HepG2 (cell line): Measurements from ENCODE around the gene HOXC5. TPM values are rescaled to one million over a fixed set of nuclear protein-coding genes. Genes with fewer than 3 reads are reported as not detected.

Experiments used
- BHLHE40 ChIP-seq: IDR thresholded peaks from 2 replicates; pipeline ENCODE4 v1.6.1; 2011; ENCODE audit warnings: low read length, improper control_type of control experiment
- DR1 ChIP-seq: sonication (generic); formaldehyde crosslinking; IDR thresholded peaks from 2 replicates; pipeline ENCODE4 v1.8.0; 2021; ENCODE audit warnings: mild to moderate bottlenecking, missing genetic modification reagents, inconsistent platforms
- HNF4G ChIP-seq, 2 experiments: sonication (generic) in 1 of 2; formaldehyde crosslinking in 1 of 2; IDR thresholded peaks; 2 replicates each; pipeline versions ENCODE4 v1.4.0 to v1.6.1; 2011 to 2020; ENCODE audit warnings: borderline replicate concordance in 2 of 2, low read depth in 2 of 2, mild to moderate bottlenecking in 2 of 2, low read length in 1 of 2, missing genetic modification reagents in 1 of 2, moderate library complexity in 1 of 2
- NR2C2 ChIP-seq: sonication (generic); formaldehyde crosslinking; IDR thresholded peaks from 2 replicates; pipeline ENCODE4 v1.4.0; 2020; ENCODE audit warnings: missing genetic modification reagents, mild to moderate bottlenecking, moderate library complexity, borderline replicate concordance
- ZNF317 ChIP-seq: sonication (generic); formaldehyde crosslinking; IDR thresholded peaks from 2 replicates; pipeline ENCODE4 v1.5.0; 2020; ENCODE audit warnings: mild to moderate bottlenecking, missing genetic modification reagents
- ZNF33B ChIP-seq: sonication (generic); formaldehyde crosslinking; IDR thresholded peaks from 2 replicates; pipeline ENCODE4 v1.5.1; 2020; ENCODE audit warnings: mild to moderate bottlenecking, missing genetic modification reagents
- ZNF431 ChIP-seq: sonication (generic); formaldehyde crosslinking; IDR thresholded peaks from 2 replicates; pipeline ENCODE4 v1.9.0; 2022; ENCODE audit warnings: missing genetic modification reagents, low read depth, mild to moderate bottlenecking, borderline replicate concordance
- ZNF460 ChIP-seq: sonication (generic); formaldehyde crosslinking; IDR thresholded peaks from 2 replicates; pipeline ENCODE4 v1.5.1; 2020; ENCODE audit warnings: missing genetic modification reagents, mild to moderate bottlenecking, borderline replicate concordance
- ZNF709 ChIP-seq: sonication (generic); formaldehyde crosslinking; IDR thresholded peaks from 2 replicates; pipeline ENCODE4 v1.5.0; 2020; ENCODE audit warnings: mild to moderate bottlenecking, missing genetic modification reagents
- polyA plus RNA-seq, 8 experiments: library from polyadenylated mRNA; depleted of rRNA in 3 of 8; stranded (reverse) in 7 of 8; unstranded in 1 of 8; fragments of >200 nt; fragmentation: Illumina TruSeq in 4 of 8; extraction: Trizol in 4 of 8; gene quantifications; 2 replicates each; pipeline versions ENCODE4 v1.2.1 to v1.2.3, GENCODE V29; 2011 to 2016; ENCODE audit warnings: low read depth in 4 of 8, missing spikeins in 1 of 8, mixed read lengths in 1 of 8; ENCODE audit not compliant: insufficient read depth in 1 of 8
- total RNA-seq, 5 experiments: library from RNA; depleted of rRNA; stranded (reverse); fragments of >200 nt; fragmentation: Illumina TruSeq; extraction: Trizol; gene quantifications; 2 replicates each; pipeline ENCODE4 v1.2.3, GENCODE V29; 2016; ENCODE audit warnings: low read depth in 1 of 5
- TF ChIP-seq, protein P1 (sequence below): sonication (generic); formaldehyde crosslinking; IDR thresholded peaks from 2 replicates; pipeline ENCODE4 v1.4.0; 2020; ENCODE audit warnings: low read depth, mild to moderate bottlenecking, missing genetic modification reagents
- TF ChIP-seq, protein P2 (sequence below): sonication (generic); formaldehyde crosslinking; IDR thresholded peaks from 2 replicates; pipeline ENCODE4 v1.4.0; 2020; ENCODE audit warnings: mild to moderate bottlenecking, missing genetic modification reagents
- TF ChIP-seq, protein P3 (sequence below): sonication (generic); formaldehyde crosslinking; IDR thresholded peaks from 2 replicates; pipeline ENCODE4 v1.4.0; 2020; ENCODE audit warnings: missing genetic modification reagents
- TF ChIP-seq, protein P4 (sequence below): sonication (generic); formaldehyde crosslinking; IDR thresholded peaks from 2 replicates; pipeline ENCODE4 v1.4.0; 2020; ENCODE audit warnings: missing genetic modification reagents, borderline replicate concordance

HOXC5 gene
- total and polyA plus RNA-seq, 2 of the 13 experiments (the other 11 are each of a cell fraction or from before 2014, with no cell fraction given), result not detected

DNA sequence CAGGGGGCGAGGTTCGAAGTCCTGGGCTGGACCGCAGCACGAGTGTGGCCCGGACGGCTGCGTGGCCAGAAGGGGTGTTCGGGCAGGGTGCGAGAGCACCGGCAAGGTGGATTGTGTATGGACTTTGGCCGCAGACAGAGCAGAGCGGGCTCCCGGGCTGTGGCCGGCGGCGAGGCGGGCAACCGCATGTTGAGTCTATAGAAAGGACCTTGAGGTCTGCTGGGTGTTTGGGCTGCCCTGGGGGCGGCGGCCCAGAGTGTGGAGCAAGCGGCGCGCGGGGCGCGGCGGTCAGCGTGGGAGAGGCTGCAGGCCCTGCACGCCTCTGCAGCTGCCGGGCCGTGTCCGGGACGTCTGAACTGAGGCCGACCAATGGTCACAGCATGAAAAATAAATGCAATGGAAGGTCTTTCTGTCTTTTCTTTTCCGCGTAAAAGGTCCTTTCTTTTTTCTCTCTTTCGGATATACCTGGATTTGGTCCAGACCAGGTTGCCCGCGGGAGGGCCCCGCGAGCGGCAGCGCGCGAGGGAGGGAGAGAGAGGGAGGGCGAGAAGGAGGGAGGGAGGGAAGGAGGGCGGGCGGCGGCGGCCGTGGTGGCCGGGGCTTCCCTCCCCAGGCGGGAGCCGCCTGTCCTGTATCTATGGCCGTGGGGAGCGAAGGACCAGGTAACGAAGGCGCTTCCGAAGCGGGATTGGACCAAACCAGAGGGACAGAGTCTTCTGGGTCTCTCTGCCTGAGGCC is 38.4 kb upstream of the HOXC5 start (continued):
- TF ChIP-seq, protein P1, sequence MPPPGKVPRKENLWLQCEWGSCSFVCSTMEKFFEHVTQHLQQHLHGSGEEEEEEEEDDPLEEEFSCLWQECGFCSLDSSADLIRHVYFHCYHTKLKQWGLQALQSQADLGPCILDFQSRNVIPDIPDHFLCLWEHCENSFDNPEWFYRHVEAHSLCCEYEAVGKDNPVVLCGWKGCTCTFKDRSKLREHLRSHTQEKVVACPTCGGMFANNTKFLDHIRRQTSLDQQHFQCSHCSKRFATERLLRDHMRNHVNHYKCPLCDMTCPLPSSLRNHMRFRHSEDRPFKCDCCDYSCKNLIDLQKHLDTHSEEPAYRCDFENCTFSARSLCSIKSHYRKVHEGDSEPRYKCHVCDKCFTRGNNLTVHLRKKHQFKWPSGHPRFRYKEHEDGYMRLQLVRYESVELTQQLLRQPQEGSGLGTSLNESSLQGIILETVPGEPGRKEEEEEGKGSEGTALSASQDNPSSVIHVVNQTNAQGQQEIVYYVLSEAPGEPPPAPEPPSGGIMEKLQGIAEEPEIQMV (CRISPR knock-in tag), result 0 out of 2 replicates have a peak, but pooled peaks have one; percentile 25
- no peak for TF ChIP-seq ZNF317 (CRISPR knock-in tag)
- TF ChIP-seq ZNF460 (CRISPR knock-in tag), result no peak
- TF ChIP-seq BHLHE40, result no peak
- no peak for TF ChIP-seq NR2C2
- no peak for TF ChIP-seq ZNF709 (CRISPR knock-in tag)
- TF ChIP-seq, protein P2, sequence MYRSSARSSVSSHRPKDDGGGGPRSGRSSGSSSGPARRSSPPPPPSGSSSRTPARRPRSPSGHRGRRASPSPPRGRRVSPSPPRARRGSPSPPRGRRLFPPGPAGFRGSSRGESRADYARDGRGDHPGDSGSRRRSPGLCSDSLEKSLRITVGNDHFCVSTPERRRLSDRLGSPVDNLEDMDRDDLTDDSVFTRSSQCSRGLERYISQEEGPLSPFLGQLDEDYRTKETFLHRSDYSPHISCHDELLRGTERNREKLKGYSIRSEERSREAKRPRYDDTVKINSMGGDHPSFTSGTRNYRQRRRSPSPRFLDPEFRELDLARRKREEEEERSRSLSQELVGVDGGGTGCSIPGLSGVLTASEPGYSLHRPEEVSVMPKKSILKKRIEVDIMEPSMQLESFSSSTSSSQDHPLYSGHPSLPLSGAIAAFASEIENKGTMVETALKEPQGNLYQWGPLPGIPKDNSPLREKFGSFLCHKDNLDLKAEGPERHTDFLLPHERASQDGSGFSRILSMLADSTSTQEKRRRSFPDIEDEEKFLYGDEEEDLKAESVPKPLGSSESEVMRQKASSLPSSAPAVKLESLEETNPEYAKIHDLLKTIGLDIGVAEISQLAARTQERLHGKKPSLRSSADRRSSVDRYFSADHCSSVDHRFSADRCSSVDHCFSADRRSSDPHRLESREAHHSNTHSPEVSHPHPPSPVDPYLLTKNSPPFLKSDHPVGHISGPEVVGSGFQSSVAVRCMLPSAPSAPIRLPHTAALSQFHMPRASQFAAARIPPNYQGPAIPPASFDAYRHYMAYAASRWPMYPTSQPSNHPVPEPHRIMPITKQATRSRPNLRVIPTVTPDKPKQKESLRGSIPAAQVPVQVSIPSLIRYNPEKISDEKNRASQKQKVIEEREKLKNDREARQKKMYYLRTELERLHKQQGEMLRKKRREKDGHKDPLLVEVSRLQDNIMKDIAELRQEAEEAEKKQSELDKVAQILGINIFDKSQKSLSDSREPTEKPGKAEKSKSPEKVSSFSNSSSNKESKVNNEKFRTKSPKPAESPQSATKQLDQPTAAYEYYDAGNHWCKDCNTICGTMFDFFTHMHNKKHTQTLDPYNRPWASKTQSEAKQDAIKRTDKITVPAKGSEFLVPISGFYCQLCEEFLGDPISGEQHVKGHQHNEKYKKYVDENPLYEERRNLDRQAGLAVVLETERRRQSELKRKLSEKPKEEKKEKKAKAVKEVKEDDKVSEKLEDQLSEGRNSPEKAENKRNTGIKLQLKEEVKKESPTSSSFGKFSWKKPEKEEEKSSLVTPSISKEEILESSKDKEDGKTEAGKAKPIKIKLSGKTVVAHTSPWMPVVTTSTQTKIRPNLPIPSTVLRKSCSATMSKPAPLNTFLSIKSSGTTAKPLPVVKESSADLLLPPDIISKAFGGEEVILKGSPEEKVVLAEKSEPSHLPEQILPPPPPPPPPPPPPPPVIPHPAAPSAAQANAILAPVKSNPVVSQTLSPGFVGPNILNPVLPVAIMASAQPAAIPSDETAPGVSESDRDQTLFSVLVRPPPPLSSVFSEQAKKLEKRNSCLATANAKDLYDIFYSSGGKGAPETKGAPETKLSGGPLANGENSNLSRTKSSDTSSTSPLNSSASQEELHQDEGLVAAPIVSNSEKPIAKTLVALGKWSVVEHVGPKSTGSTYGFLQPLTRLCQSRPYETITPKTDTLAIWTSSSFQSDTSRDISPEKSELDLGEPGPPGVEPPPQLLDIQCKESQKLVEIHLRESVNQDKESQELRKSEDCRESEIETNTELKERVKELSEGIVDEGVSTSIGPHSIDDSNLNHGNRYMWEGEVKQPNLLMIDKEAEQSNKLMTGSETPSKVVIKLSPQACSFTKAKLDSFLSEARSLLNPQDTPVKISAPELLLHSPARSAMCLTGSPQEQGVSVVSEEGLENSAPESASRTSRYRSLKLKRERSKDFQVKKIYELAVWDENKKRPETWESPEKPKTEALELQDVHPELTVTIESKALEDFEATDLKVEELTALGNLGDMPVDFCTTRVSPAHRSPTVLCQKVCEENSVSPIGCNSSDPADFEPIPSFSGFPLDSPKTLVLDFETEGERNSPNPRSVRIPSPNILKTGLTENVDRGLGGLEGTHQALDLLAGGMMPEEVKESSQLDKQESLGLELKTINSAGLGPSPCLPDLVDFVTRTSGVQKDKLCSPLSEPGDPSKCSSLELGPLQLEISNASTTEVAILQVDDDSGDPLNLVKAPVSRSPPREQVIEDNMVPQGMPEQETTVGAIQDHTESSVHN, result no peak
- 0 out of 2 replicates have a peak, but pooled peaks have one; percentile 18 for TF ChIP-seq ZNF33B (CRISPR knock-in tag)
- peak; percentile 70; the same call in 1 of the 2 replicates for TF ChIP-seq HNF4G (IDR thresholded peaks at IDR 0.05; ENCODE audit: borderline replicate concordance, low read depth, low read length)
- TF ChIP-seq HNF4G (CRISPR knock-in tag; IDR thresholded peaks at IDR 0.05; ENCODE audit: borderline replicate concordance, low read depth), result peak; percentile 68; the same call in 1 of the 2 replicates
- TF ChIP-seq, protein P3, sequence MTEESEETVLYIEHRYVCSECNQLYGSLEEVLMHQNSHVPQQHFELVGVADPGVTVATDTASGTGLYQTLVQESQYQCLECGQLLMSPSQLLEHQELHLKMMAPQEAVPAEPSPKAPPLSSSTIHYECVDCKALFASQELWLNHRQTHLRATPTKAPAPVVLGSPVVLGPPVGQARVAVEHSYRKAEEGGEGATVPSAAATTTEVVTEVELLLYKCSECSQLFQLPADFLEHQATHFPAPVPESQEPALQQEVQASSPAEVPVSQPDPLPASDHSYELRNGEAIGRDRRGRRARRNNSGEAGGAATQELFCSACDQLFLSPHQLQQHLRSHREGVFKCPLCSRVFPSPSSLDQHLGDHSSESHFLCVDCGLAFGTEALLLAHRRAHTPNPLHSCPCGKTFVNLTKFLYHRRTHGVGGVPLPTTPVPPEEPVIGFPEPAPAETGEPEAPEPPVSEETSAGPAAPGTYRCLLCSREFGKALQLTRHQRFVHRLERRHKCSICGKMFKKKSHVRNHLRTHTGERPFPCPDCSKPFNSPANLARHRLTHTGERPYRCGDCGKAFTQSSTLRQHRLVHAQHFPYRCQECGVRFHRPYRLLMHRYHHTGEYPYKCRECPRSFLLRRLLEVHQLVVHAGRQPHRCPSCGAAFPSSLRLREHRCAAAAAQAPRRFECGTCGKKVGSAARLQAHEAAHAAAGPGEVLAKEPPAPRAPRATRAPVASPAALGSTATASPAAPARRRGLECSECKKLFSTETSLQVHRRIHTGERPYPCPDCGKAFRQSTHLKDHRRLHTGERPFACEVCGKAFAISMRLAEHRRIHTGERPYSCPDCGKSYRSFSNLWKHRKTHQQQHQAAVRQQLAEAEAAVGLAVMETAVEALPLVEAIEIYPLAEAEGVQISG (CRISPR knock-in tag), result peak; percentile 56
- 0 out of 2 replicates have a peak, but pooled peaks have one; percentile 35 for TF ChIP-seq ZNF431 (CRISPR knock-in tag)
- TF ChIP-seq, protein P4, sequence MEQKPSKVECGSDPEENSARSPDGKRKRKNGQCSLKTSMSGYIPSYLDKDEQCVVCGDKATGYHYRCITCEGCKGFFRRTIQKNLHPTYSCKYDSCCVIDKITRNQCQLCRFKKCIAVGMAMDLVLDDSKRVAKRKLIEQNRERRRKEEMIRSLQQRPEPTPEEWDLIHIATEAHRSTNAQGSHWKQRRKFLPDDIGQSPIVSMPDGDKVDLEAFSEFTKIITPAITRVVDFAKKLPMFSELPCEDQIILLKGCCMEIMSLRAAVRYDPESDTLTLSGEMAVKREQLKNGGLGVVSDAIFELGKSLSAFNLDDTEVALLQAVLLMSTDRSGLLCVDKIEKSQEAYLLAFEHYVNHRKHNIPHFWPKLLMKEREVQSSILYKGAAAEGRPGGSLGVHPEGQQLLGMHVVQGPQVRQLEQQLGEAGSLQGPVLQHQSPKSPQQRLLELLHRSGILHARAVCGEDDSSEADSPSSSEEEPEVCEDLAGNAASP (CRISPR knock-in tag), result 0 out of 2 replicates have a peak, but pooled peaks have one; percentile 34
- TF ChIP-seq DR1 (CRISPR knock-in tag), result no peak
